ENCODE measurements around the gene PRKN.

The PRKN gene

GRCh38 chr6:161439093-161439492, 1288.5 kb downstream of the PRKN start:
- H3K27ac ChIP-seq (ENCODE audit: low read depth, low read length) = no peak overlapping the region

GRCh38 chr6:161438430-161439030, 1289.0 kb downstream of the PRKN start:
- Histone ChIP-seq H3K9ac (ENCODE audit: low read depth, low read length) (no peak overlapping the region), H3K36me3 (ENCODE audit: insufficient read depth, low read length) (no peaks in the 10 kb centered on the region), H3K27me3 (ENCODE audit: insufficient read depth, low read length) (peaks cover 6% of the 10 kb centered on the region; the same call in 1 of the 2 replicates), H3K9me3 (ENCODE audit: insufficient read depth, low read depth, low read length) (no peaks in the 10 kb centered on the region), H3K27ac (ENCODE audit: low read depth, low read length) (no peak overlapping the region), H3K4me3 (ENCODE audit: low read length) (no peak overlapping the region), H3K4me1 (ENCODE audit: insufficient read depth, low read length) (peaks cover 25% of the 10 kb centered on the region)
- 96% methylated on average over 12 of the region's 12 CpGs for WGBS

More at GRCh38 chr6:161439093-161439492, 1288.5 kb downstream of the PRKN start:
- H3K4me3 ChIP-seq (ENCODE audit: low read length) = no peak overlapping the region
- 76% methylated on average over 12 of the region's 12 CpGs for WGBS
- H3K9me3 ChIP-seq (ENCODE audit: insufficient read depth, low read depth, low read length) = no peaks in the 10 kb centered on the region
- no peak overlapping the region; the same call in 1 of the 2 replicates for H3K9ac ChIP-seq (ENCODE audit: low read depth, low read length)
- H3K36me3 ChIP-seq (ENCODE audit: insufficient read depth, low read length) = no peaks in the 10 kb centered on the region
- H3K27me3 ChIP-seq (ENCODE audit: insufficient read depth, low read length) = peaks cover 6% of the 10 kb centered on the region; the same call in 1 of the 2 replicates
- H3K4me1 ChIP-seq (ENCODE audit: insufficient read depth, low read length) = peaks cover 30% of the 10 kb centered on the region

- no CpG with 5 or more reads among the region's 3 CpGs for WGBS
- Histone ChIP-seq H3K9me3 (ENCODE audit: insufficient read depth, low read depth, low read length) (no peaks in the 10 kb centered on the region), H3K4me3 (ENCODE audit: low read length) (no peak overlapping the region), H3K36me3 (ENCODE audit: insufficient read depth, low read length) (no peaks in the 10 kb centered on the region), H3K4me1 (ENCODE audit: insufficient read depth, low read length) (peaks cover 23% of the 10 kb centered on the region), H3K9ac (ENCODE audit: low read depth, low read length) (no peak overlapping the region), H3K27ac (ENCODE audit: low read depth, low read length) (no peak overlapping the region), H3K27me3 (ENCODE audit: insufficient read depth, low read length) (peaks cover 6% of the 10 kb centered on the region; the same call in 1 of the 2 replicates)
Observed at GRCh38 chr6:161437851-161438250, 1289.7 kb downstream of the PRKN start.

- Histone ChIP-seq H3K27me3 (ENCODE audit: insufficient read depth, low read length) (no peaks in the 10 kb centered on the region), H3K4me1 (ENCODE audit: insufficient read depth, low read length) (peaks cover 23% of the 10 kb centered on the region), H3K4me3 (ENCODE audit: low read length) (no peak overlapping the region), H3K36me3 (ENCODE audit: insufficient read depth, low read length) (no peaks in the 10 kb centered on the region), H3K27ac (ENCODE audit: low read depth, low read length) (no peak overlapping the region), H3K9me3 (ENCODE audit: insufficient read depth, low read depth, low read length) (no peaks in the 10 kb centered on the region), H3K9ac (ENCODE audit: low read depth, low read length) (no peak overlapping the region)
- 91% methylated on average over 7 of the region's 7 CpGs for WGBS
Observed at GRCh38 chr6:161436106-161436876, 1291.3 kb downstream of the PRKN start.

- H3K27me3 ChIP-seq (ENCODE audit: insufficient read depth, low read length) = no peaks in the 10 kb centered on the region
- no CpG with 5 or more reads among the region's 1 CpG for WGBS
- H3K9ac ChIP-seq (ENCODE audit: low read depth, low read length) = no peak overlapping the region
- H3K36me3 ChIP-seq (ENCODE audit: insufficient read depth, low read length) = no peaks in the 10 kb centered on the region
- no peaks in the 10 kb centered on the region for H3K9me3 ChIP-seq (ENCODE audit: insufficient read depth, low read depth, low read length)
- no peak overlapping the region for H3K4me3 ChIP-seq (ENCODE audit: low read length)
- no peak overlapping the region for H3K27ac ChIP-seq (ENCODE audit: low read depth, low read length)
- H3K4me1 ChIP-seq (ENCODE audit: insufficient read depth, low read length) = peaks cover 23% of the 10 kb centered on the region
Observed at GRCh38 chr6:161435748-161436070, 1291.9 kb downstream of the PRKN start.

GRCh38 chr6:161434921-161435747, 1292.4 kb downstream of the PRKN start:
- Histone ChIP-seq H3K9me3 (ENCODE audit: insufficient read depth, low read depth, low read length) (no peaks in the 10 kb centered on the region), H3K4me3 (ENCODE audit: low read length) (no peak overlapping the region), H3K27ac (ENCODE audit: low read depth, low read length) (no peak overlapping the region), H3K4me1 (ENCODE audit: insufficient read depth, low read length) (peaks cover 23% of the 10 kb centered on the region), H3K36me3 (ENCODE audit: insufficient read depth, low read length) (no peaks in the 10 kb centered on the region), H3K27me3 (ENCODE audit: insufficient read depth, low read length) (no peaks in the 10 kb centered on the region), H3K9ac (ENCODE audit: low read depth, low read length) (no peak overlapping the region)
- 84% methylated on average over 8 of the region's 9 CpGs for WGBS

- no peak overlapping the region for H3K4me3 ChIP-seq (ENCODE audit: low read length)
- peaks cover 23% of the 10 kb centered on the region for H3K4me1 ChIP-seq (ENCODE audit: insufficient read depth, low read length)
- 93% methylated on average over 9 of the region's 9 CpGs for WGBS
- H3K27me3 ChIP-seq (ENCODE audit: insufficient read depth, low read length) = no peaks in the 10 kb centered on the region
- H3K9me3 ChIP-seq (ENCODE audit: insufficient read depth, low read depth, low read length) = peaks cover 3% of the 10 kb centered on the region
- H3K36me3 ChIP-seq (ENCODE audit: insufficient read depth, low read length) = no peaks in the 10 kb centered on the region
- no peak overlapping the region for H3K27ac ChIP-seq (ENCODE audit: low read depth, low read length)
- H3K9ac ChIP-seq (ENCODE audit: low read depth, low read length) = no peak overlapping the region
Observed at GRCh38 chr6:161434350-161434749, 1293.2 kb downstream of the PRKN start.

- Histone ChIP-seq H3K4me3 (ENCODE audit: low read length) (no peak overlapping the region), H3K27me3 (ENCODE audit: insufficient read depth, low read length) (no peaks in the 10 kb centered on the region), H3K36me3 (ENCODE audit: insufficient read depth, low read length) (no peaks in the 10 kb centered on the region), H3K4me1 (ENCODE audit: insufficient read depth, low read length) (peaks cover 16% of the 10 kb centered on the region; the same call in 1 of the 2 replicates), H3K27ac (ENCODE audit: low read depth, low read length) (no peak overlapping the region), H3K9me3 (ENCODE audit: insufficient read depth, low read depth, low read length) (peaks cover 9% of the 10 kb centered on the region), H3K9ac (ENCODE audit: low read depth, low read length) (no peak overlapping the region)
- 100% methylated on average over 1 of the region's 3 CpGs for WGBS
Observed at GRCh38 chr6:161432546-161432945, 1295.0 kb downstream of the PRKN start.

- WGBS = 95% methylated on average over 3 of the region's 3 CpGs
- Histone ChIP-seq H3K27me3 (ENCODE audit: insufficient read depth, low read length) (no peaks in the 10 kb centered on the region), H3K4me3 (ENCODE audit: low read length) (no peak overlapping the region), H3K9me3 (ENCODE audit: insufficient read depth, low read depth, low read length) (peaks cover 9% of the 10 kb centered on the region), H3K27ac (ENCODE audit: low read depth, low read length) (no peak overlapping the region), H3K36me3 (ENCODE audit: insufficient read depth, low read length) (no peaks in the 10 kb centered on the region), H3K4me1 (ENCODE audit: insufficient read depth, low read length) (peaks cover 10% of the 10 kb centered on the region; the same call in 1 of the 2 replicates), H3K9ac (ENCODE audit: low read depth, low read length) (no peak overlapping the region)
Observed at GRCh38 chr6:161429921-161430490, 1297.6 kb downstream of the PRKN start.

GRCh38 chr6:161424421-161424820, 1303.1 kb downstream of the PRKN start:
- H3K4me3 ChIP-seq (ENCODE audit: low read length) = no peak overlapping the region
- H3K4me1 ChIP-seq (ENCODE audit: insufficient read depth, low read length) = no peaks in the 10 kb centered on the region
- H3K36me3 ChIP-seq (ENCODE audit: insufficient read depth, low read length) = no peaks in the 10 kb centered on the region
- H3K9me3 ChIP-seq (ENCODE audit: insufficient read depth, low read depth, low read length) = peaks cover 6% of the 10 kb centered on the region
- no peak overlapping the region for H3K27ac ChIP-seq (ENCODE audit: low read depth, low read length)
- H3K27me3 ChIP-seq (ENCODE audit: insufficient read depth, low read length) = no peaks in the 10 kb centered on the region
- H3K9ac ChIP-seq (ENCODE audit: low read depth, low read length) = no peak overlapping the region
